ENCODE measurements around the gene PATZ1.

- TF ChIP-seq EP300 (IDR thresholded peaks at IDR 0.05; ENCODE audit: borderline replicate concordance) (no peak), RAD21 (IDR thresholded peaks at IDR 0.05; ENCODE audit: low read depth) (no peak), YY1 (IDR thresholded peaks at IDR 0.05; ENCODE audit: low read depth) (no peak), REST (IDR thresholded peaks at IDR 0.05; ENCODE audit: low read depth) (no peak), TCF12 (IDR thresholded peaks at IDR 0.05; ENCODE audit: low read depth) (no peak)
Observed at GRCh38 chr22:31300896-31301295, 45.2 kb downstream of the PATZ1 start.

Data from Ishikawa (cell line).